ENCODE measurements around the gene AKNAD1.

DNA sequence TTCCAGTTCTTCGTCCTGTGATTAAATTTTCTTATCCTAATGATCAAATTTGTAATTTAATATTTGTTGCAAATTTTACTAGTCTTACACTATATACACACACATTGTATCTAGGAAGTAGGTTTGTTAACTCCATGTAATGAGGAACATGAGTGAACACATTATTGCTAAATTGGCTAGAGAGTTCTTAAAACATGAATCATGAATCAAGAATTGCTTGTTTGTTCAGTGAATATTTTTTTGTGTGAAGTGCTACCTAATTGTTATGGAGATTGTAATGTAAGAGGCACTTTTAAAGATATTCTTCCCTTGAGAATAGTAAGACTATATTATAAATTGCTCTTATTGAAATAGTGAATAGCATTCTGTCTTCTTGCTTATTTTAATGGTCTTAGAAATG is 24.5 kb upstream of the AKNAD1 start:
- TF ChIP-seq EZH2phosphoT487 (IDR thresholded peaks at IDR 0.05; ENCODE audit: borderline replicate concordance): no peak
- TF ChIP-seq, protein P1, sequence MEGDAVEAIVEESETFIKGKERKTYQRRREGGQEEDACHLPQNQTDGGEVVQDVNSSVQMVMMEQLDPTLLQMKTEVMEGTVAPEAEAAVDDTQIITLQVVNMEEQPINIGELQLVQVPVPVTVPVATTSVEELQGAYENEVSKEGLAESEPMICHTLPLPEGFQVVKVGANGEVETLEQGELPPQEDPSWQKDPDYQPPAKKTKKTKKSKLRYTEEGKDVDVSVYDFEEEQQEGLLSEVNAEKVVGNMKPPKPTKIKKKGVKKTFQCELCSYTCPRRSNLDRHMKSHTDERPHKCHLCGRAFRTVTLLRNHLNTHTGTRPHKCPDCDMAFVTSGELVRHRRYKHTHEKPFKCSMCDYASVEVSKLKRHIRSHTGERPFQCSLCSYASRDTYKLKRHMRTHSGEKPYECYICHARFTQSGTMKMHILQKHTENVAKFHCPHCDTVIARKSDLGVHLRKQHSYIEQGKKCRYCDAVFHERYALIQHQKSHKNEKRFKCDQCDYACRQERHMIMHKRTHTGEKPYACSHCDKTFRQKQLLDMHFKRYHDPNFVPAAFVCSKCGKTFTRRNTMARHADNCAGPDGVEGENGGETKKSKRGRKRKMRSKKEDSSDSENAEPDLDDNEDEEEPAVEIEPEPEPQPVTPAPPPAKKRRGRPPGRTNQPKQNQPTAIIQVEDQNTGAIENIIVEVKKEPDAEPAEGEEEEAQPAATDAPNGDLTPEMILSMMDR (conservative IDR thresholded peaks at IDR 0.05; ENCODE audit: low read length): no peak
